Astrocyte (in vitro differentiated cells and primary cell): ENCODE measurements around the gene CCN6.

Source experiments
- CTCF ChIP-seq: IDR thresholded peaks from 2 replicates; pipeline ENCODE4 v1.5.1; 2011; ENCODE audit warnings: low read depth, mild to moderate bottlenecking, inconsistent platforms, low read length, moderate library complexity; ENCODE audit not compliant: insufficient read depth
- EZH2 ChIP-seq: IDR thresholded peaks from 2 replicates; pipeline ENCODE4 v1.6.1; 2012; ENCODE audit warnings: mild to moderate bottlenecking, low read length, inconsistent platforms; ENCODE audit not compliant: insufficient read depth

GRCh38 chr6:112044856-112045255 is 9.0 kb upstream of the CCN6 start:
- TF ChIP-seq CTCF (no peak), EZH2 (no peak)
